ENCODE data around the gene TBC1D21. TPM values are rescaled to one million over a fixed set of nuclear protein-coding genes. Genes with fewer than 3 reads are reported as not detected.

TBC1D21 gene
- polyA plus RNA-seq, 1 experiment, result not detected

DNA sequence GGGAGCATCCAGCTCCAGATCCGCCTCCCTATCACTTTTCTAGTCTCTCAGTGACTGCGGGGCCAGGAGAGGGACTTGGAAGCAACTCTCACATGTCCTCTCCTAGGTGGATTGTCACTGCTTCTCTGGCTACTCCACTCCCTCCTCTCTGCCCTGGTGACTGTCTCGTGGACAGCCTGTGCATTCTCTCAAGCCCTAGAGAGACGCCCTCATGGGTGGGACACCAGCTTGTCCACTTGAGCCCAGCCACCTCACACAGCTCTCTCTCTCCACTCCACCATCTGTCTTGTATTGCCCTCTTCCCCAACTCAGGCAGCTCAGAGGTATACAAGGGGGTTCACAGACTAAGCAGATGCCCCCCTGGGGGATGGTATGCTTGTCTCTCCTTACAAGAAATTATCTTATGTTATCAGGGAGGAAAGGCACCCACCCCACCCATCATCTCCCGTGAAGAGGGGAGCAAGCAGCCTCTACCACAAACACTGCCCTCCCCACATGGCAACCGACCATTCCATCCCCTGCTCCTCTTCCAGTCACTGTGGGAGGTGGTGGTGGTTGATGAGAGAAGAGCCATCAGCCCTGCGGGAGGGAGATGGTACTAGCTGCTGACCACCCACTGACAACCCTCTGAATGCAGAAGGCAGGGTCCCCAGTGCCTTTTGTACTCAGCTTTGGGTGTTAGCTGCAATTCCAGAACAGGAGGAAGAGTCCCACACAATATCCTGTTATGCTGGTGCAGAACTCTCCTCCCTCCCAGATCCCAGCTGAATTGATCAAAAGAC, 37.3 kb downstream of the TBC1D21 start:
- ChIA-PET POLR2A (no interaction called here), CTCF (interaction anchor here (0.7 to 6.7 kb wide), 5 partner anchors 13 to 211 kb away, joined by 3 to 128 read pairs (median 3); partner anchors contain the start of gene TBC1D21)
- Histone ChIP-seq H3K27ac (ENCODE audit: low read depth, low read length) (no peak overlapping the region), H3K4me3 (ENCODE audit: low read depth, low read length) (no peak overlapping the region), H3K27me3 (ENCODE audit: control insufficient read depth, insufficient read depth, low read length) (no peaks in the 10 kb centered on the region), H3K9me3 (ENCODE audit: control insufficient read depth, insufficient read depth, low read length) (no peaks in the 10 kb centered on the region)
- TF ChIP-seq, protein P1, sequence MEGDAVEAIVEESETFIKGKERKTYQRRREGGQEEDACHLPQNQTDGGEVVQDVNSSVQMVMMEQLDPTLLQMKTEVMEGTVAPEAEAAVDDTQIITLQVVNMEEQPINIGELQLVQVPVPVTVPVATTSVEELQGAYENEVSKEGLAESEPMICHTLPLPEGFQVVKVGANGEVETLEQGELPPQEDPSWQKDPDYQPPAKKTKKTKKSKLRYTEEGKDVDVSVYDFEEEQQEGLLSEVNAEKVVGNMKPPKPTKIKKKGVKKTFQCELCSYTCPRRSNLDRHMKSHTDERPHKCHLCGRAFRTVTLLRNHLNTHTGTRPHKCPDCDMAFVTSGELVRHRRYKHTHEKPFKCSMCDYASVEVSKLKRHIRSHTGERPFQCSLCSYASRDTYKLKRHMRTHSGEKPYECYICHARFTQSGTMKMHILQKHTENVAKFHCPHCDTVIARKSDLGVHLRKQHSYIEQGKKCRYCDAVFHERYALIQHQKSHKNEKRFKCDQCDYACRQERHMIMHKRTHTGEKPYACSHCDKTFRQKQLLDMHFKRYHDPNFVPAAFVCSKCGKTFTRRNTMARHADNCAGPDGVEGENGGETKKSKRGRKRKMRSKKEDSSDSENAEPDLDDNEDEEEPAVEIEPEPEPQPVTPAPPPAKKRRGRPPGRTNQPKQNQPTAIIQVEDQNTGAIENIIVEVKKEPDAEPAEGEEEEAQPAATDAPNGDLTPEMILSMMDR (IDR thresholded peaks at IDR 0.05; ENCODE audit: low read depth, low read length), result no peak
- DNase-seq (ENCODE audit: low read depth, low spot score), result no peak

DNA sequence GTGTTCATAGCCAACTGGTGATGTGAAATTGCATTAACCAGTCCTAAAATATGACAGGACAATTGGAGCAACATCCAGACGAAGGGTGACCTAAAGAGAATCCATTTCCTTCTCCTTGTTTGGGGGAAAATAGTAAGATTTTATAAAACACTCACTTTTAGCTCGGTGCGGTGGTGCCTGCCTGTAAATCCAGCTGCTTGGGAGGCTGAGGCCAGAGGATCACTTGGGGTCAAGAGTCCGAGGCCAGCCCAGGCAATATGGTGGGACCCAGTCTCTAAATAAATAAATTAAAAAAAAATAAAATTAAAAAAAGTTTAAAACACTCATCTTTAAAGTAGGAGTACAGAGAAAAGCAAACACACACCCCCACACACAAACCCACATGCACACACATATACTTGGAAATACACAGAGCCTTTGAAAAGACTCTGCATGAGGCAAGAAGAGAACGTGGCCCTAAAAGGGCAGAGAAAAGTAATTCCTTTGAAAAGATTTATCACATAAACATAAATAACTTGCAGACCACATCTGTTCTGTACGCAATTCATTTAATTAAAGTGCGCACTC, 38.7 kb downstream of the TBC1D21 start:
- CTCF ChIA-PET, result interaction anchor here (1.6 to 6.7 kb wide), 3 partner anchors 15 to 212 kb away, joined by 3 to 128 read pairs (median 4); partner anchors contain the start of gene TBC1D21
- TF ChIP-seq, protein P1 (IDR thresholded peaks at IDR 0.05; ENCODE audit: low read depth, low read length), result no peak

DNA sequence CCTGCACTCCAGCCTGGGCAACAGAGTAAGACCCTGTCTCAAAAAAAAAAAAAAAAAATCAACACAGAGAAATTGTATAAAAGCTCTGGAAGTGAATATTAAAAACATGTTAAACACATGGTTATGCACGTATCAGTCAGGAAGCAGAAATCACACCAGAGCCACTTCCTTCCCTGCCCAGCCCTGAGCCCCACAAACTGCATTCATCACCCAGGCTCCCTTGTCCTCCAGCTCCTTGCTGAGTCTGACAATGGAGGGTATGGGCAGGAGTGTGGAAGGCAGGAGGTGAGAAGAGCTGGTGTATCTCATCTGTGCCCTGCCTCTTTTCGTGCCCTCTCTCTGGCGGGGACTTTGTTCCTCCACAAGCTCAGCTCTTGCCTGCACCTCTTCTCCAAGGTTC, 40.8 kb downstream of the TBC1D21 start:
- H3K9me3 ChIP-seq (ENCODE audit: control insufficient read depth, insufficient read depth, low read length), result peaks cover 3% of the 10 kb centered on the region
- H3K4me3 ChIP-seq (ENCODE audit: low read depth, low read length), result no peak overlapping the region
- CTCF ChIA-PET, result interaction anchor here (1.1 to 1.3 kb wide), 2 partner anchors 40 to 42 kb away, joined by 3 to 4 read pairs; partner anchors contain the start of gene TBC1D21
- no peak for DNase-seq (ENCODE audit: low read depth, low spot score)
- POLR2A ChIA-PET, result interaction anchor here (0.8 kb wide), 1 partner anchor 11 kb away, joined by 5 read pairs; no protein-coding TSS in a partner anchor
- TF ChIP-seq, protein P1 (IDR thresholded peaks at IDR 0.05; ENCODE audit: low read depth, low read length), result no peak
- no peaks in the 10 kb centered on the region for H3K27me3 ChIP-seq (ENCODE audit: control insufficient read depth, insufficient read depth, low read length)
- no peak overlapping the region for H3K27ac ChIP-seq (ENCODE audit: low read depth, low read length)

More for the DNA sequence above, 38.7 kb downstream of the TBC1D21 start:
- DNase-seq (ENCODE audit: low read depth, low spot score), result no peak
- peaks cover 3% of the 10 kb centered on the region for H3K9me3 ChIP-seq (ENCODE audit: control insufficient read depth, insufficient read depth, low read length)
- H3K4me3 ChIP-seq (ENCODE audit: low read depth, low read length), result no peak overlapping the region
- no peaks in the 10 kb centered on the region for H3K27me3 ChIP-seq (ENCODE audit: control insufficient read depth, insufficient read depth, low read length)
- no peak overlapping the region for H3K27ac ChIP-seq (ENCODE audit: low read depth, low read length)
- POLR2A ChIA-PET, result no interaction called here

DNA sequence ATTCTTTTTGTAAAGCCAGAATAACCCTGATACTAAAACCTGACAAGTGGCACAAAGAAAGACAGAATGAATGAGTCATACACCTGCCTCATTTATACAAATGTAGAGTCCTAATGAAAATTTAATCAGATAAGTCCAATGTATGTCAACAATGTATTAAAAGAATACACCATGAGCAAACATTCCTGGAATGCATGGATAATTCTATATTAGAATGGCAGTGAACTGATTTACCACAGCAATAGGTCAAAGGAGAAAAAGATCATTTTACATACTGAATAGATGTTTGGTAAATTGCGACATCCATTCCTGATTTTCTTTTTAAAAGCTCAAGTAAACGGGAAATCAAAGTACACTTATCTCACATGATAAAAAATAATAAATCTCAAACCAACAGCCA, 41.7 kb downstream of the TBC1D21 start:
- no peak for DNase-seq (ENCODE audit: low read depth, low spot score)
- H3K27me3 ChIP-seq (ENCODE audit: control insufficient read depth, insufficient read depth, low read length), result no peaks in the 10 kb centered on the region
- ChIA-PET POLR2A (interaction anchor here (0.8 to 1.5 kb wide), 2 partner anchors 11 to 12 kb away, joined by 3 to 4 read pairs; partner anchors contain the start of gene LOXL1), CTCF (interaction anchor here (0.7 to 1.5 kb wide), 3 partner anchors 9 to 41 kb away, joined by 3 to 6 read pairs (median 4); no protein-coding TSS in a partner anchor)
- TF ChIP-seq, protein P1 (IDR thresholded peaks at IDR 0.05; ENCODE audit: low read depth, low read length), result no peak
- no peak overlapping the region for H3K27ac ChIP-seq (ENCODE audit: low read depth, low read length)
- no peak overlapping the region for H3K4me3 ChIP-seq (ENCODE audit: low read depth, low read length)
- H3K9me3 ChIP-seq (ENCODE audit: control insufficient read depth, insufficient read depth, low read length), result peaks cover 3% of the 10 kb centered on the region

DNA sequence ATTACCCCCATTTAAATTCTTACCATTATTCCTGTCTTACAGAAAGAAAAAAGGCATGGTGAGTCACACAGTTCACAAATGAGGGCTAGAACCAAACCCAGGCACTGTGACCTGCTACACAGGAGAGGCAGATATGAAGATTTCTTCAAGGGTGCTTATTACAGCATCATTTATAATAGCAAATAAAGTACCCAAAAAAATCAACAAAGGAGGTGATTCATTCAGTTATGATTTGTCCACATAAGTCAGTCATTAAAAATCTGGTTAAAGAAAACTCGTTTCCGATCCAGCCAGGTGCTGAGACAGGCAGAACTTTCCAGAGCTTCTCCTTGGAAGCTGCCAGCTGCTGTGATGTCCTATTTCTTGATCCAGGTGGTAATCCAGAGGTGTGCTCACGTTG, 45.4 kb downstream of the TBC1D21 start:
- TF ChIP-seq, protein P1 (IDR thresholded peaks at IDR 0.05; ENCODE audit: low read depth, low read length), result no peak

More for the DNA sequence above, 45.4 kb downstream of the TBC1D21 start:
- POLR2A ChIA-PET, result no interaction called here
- CTCF ChIA-PET, result interaction anchor here (2.6 kb wide), 1 partner anchor 11 kb away, joined by 12 read pairs; no protein-coding TSS in a partner anchor
- Histone ChIP-seq H3K27me3 (ENCODE audit: control insufficient read depth, insufficient read depth, low read length) (no peaks in the 10 kb centered on the region), H3K9me3 (ENCODE audit: control insufficient read depth, insufficient read depth, low read length) (peaks cover 3% of the 10 kb centered on the region), H3K27ac (ENCODE audit: low read depth, low read length) (no peak overlapping the region), H3K4me3 (ENCODE audit: low read depth, low read length) (no peak overlapping the region)
- DNase-seq (ENCODE audit: low read depth, low spot score), result no peak

Data from AG04450 (cell line).